Measurements from ENCODE around the gene ELFN1.

GRCh38 chr7:1710936-1711335, 40.9 kb downstream of the ELFN1 start:
- TF ChIP-seq CTCF (IDR thresholded peaks at IDR 0.05) (no peak), POLR2A (IDR thresholded peaks at IDR 0.05) (no peak)

Measured in body of pancreas (tissue), 4 donors.